ENCODE measurements around the gene TMEFF2. TPM values are rescaled to one million over a fixed set of nuclear protein-coding genes. Genes with fewer than 3 reads are reported as not detected.

TMEFF2 gene
- polyA plus RNA-seq, 3 donors = 14.1 to 20.9 (median 19.9) TPM

GRCh38 chr2:192070099-192070498, 124.6 kb downstream of the TMEFF2 start:
- DNase-seq (ENCODE audit: low read depth in 3 of 3, low spot score in 2 of 3) = no peak

- no peak for DNase-seq (ENCODE audit: low read depth in 3 of 3, low spot score in 2 of 3)
These were observed 125.3 kb downstream of the TMEFF2 start for GRCh38 chr2:192069417-192069816.

GRCh38 chr2:192068966-192069365, 125.8 kb downstream of the TMEFF2 start:
- no peak for DNase-seq (ENCODE audit: low read depth in 3 of 3, low spot score in 2 of 3)

GRCh38 chr2:192067631-192068030, 127.1 kb downstream of the TMEFF2 start:
- DNase-seq (ENCODE audit: low read depth in 3 of 3, low spot score in 2 of 3) = no peak

- no peak for DNase-seq (ENCODE audit: low read depth in 3 of 3, low spot score in 2 of 3)
These were observed 130.3 kb downstream of the TMEFF2 start for GRCh38 chr2:192064459-192064858.

- DNase-seq (ENCODE audit: low read depth in 3 of 3, low spot score in 2 of 3) = no peak
These were observed 134.6 kb downstream of the TMEFF2 start for GRCh38 chr2:192060161-192060560.

- DNase-seq (ENCODE audit: low read depth in 3 of 3, low spot score in 2 of 3) = no peak
These were observed 135.5 kb downstream of the TMEFF2 start for GRCh38 chr2:192059266-192059665.

- DNase-seq (ENCODE audit: low read depth in 3 of 3, low spot score in 2 of 3) = no peak
These were observed 140.8 kb downstream of the TMEFF2 start for GRCh38 chr2:192053921-192054320.

GRCh38 chr2:192051533-192051932, 143.2 kb downstream of the TMEFF2 start:
- no peak for DNase-seq (ENCODE audit: low read depth in 3 of 3, low spot score in 2 of 3)

- DNase-seq (ENCODE audit: low read depth in 3 of 3, low spot score in 2 of 3) = no peak
These were observed 145.4 kb downstream of the TMEFF2 start for GRCh38 chr2:192049362-192049761.

- no peak for DNase-seq (ENCODE audit: low read depth in 3 of 3, low spot score in 2 of 3)
These were observed 147.2 kb downstream of the TMEFF2 start for GRCh38 chr2:192047315-192048107.

GRCh38 chr2:192044496-192044895, 150.2 kb downstream of the TMEFF2 start:
- DNase-seq (ENCODE audit: low read depth in 3 of 3, low spot score in 2 of 3) = no peak

GRCh38 chr2:192043216-192043870, 151.4 kb downstream of the TMEFF2 start:
- DNase-seq (ENCODE audit: low read depth in 3 of 3, low spot score in 2 of 3) = no peak

GRCh38 chr2:192042126-192042525, 152.6 kb downstream of the TMEFF2 start:
- DNase-seq (ENCODE audit: low read depth in 3 of 3, low spot score in 2 of 3) = no peak

- no peak for DNase-seq (ENCODE audit: low read depth in 3 of 3, low spot score in 2 of 3)
These were observed 156.6 kb downstream of the TMEFF2 start for GRCh38 chr2:192038110-192038509.

GRCh38 chr2:192035731-192036442, 158.8 kb downstream of the TMEFF2 start:
- no peak for DNase-seq (ENCODE audit: low read depth in 3 of 3, low spot score in 2 of 3)

- DNase-seq (ENCODE audit: low read depth in 3 of 3, low spot score in 2 of 3) = no peak
These were observed 163.9 kb downstream of the TMEFF2 start for GRCh38 chr2:192030856-192031255.

GRCh38 chr2:192030289-192030688, 164.4 kb downstream of the TMEFF2 start:
- DNase-seq (ENCODE audit: low read depth in 3 of 3, low spot score in 2 of 3) = no peak

GRCh38 chr2:192029089-192029488, 165.6 kb downstream of the TMEFF2 start:
- no peak for DNase-seq (ENCODE audit: low read depth in 3 of 3, low spot score in 2 of 3)

GRCh38 chr2:192026825-192027120, 168.0 kb downstream of the TMEFF2 start:
- no peak for DNase-seq (ENCODE audit: low read depth in 3 of 3, low spot score in 2 of 3)

GRCh38 chr2:192026059-192026824, 168.5 kb downstream of the TMEFF2 start:
- no peak for DNase-seq (ENCODE audit: low read depth in 3 of 3, low spot score in 2 of 3)

All from right renal cortex interstitium (tissue), 3 donors.